Measurements from ENCODE around the gene DPM3. TPM values are rescaled to one million over a fixed set of nuclear protein-coding genes. Genes with fewer than 3 reads are reported as not detected.

Gene DPM3
- total and polyA plus RNA-seq, 2 donors (not counting 1 experiment from before 2014, with no cell fraction given) = 39.9 to 97.3 TPM

DNA sequence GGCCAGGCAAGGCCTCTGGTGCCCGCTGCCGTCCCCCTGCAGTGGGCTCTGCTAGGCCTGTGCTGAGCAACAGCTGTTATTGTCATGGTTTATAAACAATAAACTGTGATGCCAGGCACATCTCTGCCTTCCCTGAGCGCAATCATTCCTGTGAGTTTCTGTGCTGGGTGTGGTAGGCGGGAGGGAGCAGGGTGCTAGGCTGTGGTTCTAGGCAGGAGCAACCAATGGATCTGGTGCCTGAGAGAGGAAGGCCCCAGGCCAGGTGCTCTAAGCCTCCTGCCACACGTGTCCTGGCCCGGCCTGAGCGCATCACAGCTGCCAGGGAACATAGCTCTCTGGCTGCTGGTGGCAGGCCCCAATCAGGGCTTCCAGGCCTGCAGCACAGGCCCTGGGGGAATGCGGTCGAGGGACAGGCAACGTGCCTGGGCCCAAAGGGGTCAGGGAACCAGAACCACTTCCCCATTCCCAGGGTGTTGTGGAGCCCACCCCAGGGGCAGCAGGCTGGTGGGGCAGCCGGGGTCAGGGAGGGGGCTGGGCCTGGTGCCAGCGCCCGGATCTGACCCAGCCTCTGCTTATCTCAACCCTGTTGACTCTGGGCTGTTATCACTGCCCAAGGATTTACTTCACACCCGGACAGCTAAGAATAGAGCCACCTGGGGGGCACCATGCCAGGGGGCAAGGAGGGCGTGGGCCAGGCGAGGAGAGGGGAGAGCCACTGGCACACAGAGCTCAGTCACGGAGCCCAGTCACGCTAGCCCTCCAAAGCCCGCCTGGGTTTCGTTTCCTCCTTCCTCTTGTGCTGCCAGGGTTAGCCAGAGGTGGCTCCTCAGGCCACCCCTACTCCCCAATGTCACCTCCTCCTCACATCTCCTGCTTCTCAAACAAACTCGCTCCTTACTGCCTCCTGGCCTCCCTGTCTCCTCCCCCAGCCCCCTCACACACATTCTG lies 44.8 kb upstream of the DPM3 start:
- no peak overlapping the region for H3K9ac ChIP-seq (ENCODE audit: low read length)
- H3K4me1 ChIP-seq (ENCODE audit: control insufficient read depth in 2 of 2, insufficient read depth in 2 of 2, low read length in 2 of 2) = peaks cover 18 to 31% of the 10 kb centered on the region in 2 donors
- WGBS (ENCODE audit: insufficient coverage) = 46% methylated on average over 21 of the region's 21 CpGs
- Mint-ChIP-seq H3K4me3 (peak overlapping the region; percentile 23), H3K4me1 (peaks cover 28% of the 10 kb centered on the region), H3K27me3 (no peaks in the 10 kb centered on the region), H3K27ac (peak overlapping the region; percentile 86), H3K9me3 (ENCODE audit: insufficient read depth) (no peaks in the 10 kb centered on the region)
- intact Hi-C loops (cut with micrococcal nuclease) = no loop called here
- no peaks in the 10 kb centered on the region for H3K9me3 ChIP-seq (ENCODE audit: control extremely low read depth in 1 of 3, control insufficient read depth in 2 of 3, insufficient read depth in 1 of 3, low read length in 2 of 3)
- ATAC-seq (ENCODE audit: low read depth) (peak; percentile 97), DNase-seq (peak; percentile 79)
- ChIA-PET CTCF (interaction anchor here (0.8 to 3.2 kb wide), 9 partner anchors 8 to 100 kb away, joined by 3 to 31 read pairs (median 6); partner anchors contain the start of genes KRTCAP2, THBS3 and TRIM46), POLR2A (interaction anchor here (0.6 to 1.9 kb wide), 6 partner anchors 9 to 49 kb away, joined by 3 to 11 read pairs (median 5); partner anchors contain the start of gene KRTCAP2)
- H3K79me2 ChIP-seq (ENCODE audit: control insufficient read depth, insufficient read depth, low read length) = no peaks in the 10 kb centered on the region
- H4K20me1 ChIP-seq (ENCODE audit: control insufficient read depth, insufficient read depth, low read length, poor library complexity, severe bottlenecking) = no peaks in the 10 kb centered on the region
- H3K4me2 ChIP-seq (replicated peaks; ENCODE audit: low read depth, low read length, poor library complexity, severe bottlenecking) = peak overlapping the region; percentile 59
- H3K36me3 ChIP-seq (replicated peaks in 1 of 2; ENCODE audit: control extremely low read depth in 1 of 2, control insufficient read depth in 1 of 2, extremely low read depth in 1 of 2, insufficient read depth in 2 of 2, low read length in 1 of 2) = no peaks in the 10 kb centered on the region
- TF ChIP-seq EZH2 (IDR thresholded peaks at IDR 0.05; ENCODE audit: borderline replicate concordance, insufficient read depth, low read depth, low read length, poor library complexity, severe bottlenecking) (no peak), CTCF (IDR thresholded peaks at IDR 0.05) (no peak)
- H3K27me3 ChIP-seq (replicated peaks in 1 of 4; ENCODE audit: control extremely low read depth in 1 of 4, control insufficient read depth in 3 of 4, insufficient read depth in 4 of 4, low read length in 3 of 4) = no peaks in the 10 kb centered on the region
- H3K4me3 ChIP-seq (ENCODE audit: control extremely low read depth in 1 of 5, extremely low read depth in 1 of 5, insufficient read depth in 1 of 5, low read depth in 2 of 5, low read length in 4 of 5) = peak overlapping the region in 1 of 5 experiments; percentile 1
- H3K27ac ChIP-seq (ENCODE audit: low read length in 2 of 2) = peak overlapping the region; percentile 38 to 41
- peak overlapping the region; percentile 40 for H2AFZ ChIP-seq (ENCODE audit: insufficient read depth, low read depth, low read length, poor library complexity, severe bottlenecking)

Data from B cell (primary cell).